Measurements from ENCODE around the gene NKX3-2. TPM values are rescaled to one million over a fixed set of nuclear protein-coding genes. Genes with fewer than 3 reads are reported as not detected.

NKX3-2 gene
- total RNA-seq, 6 donors from 2014 or later = 0.49 TPM; not detected in 5

- peaks cover 43 to 52% (median 44%) of the 10 kb centered on the region in 4 donors for H3K4me1 ChIP-seq
- WGBS, 2 donors = 8 to 12% methylated on average over 40 to 48 of the region's 54 CpGs
- peak overlapping the region; percentile 21 to 42 (median 34) for H3K4me3 ChIP-seq
- DNase-seq (peak in 1 of 2 donors; percentile 89), ATAC-seq (ENCODE audit: low FRiP score in 2 of 2) (peak in 1 of 2 donors; percentile 15)
- H3K9me3 ChIP-seq = no peaks in the 10 kb centered on the region
- no peaks in the 10 kb centered on the region for H3K36me3 ChIP-seq
- TF ChIP-seq EP300 (IDR thresholded peaks at IDR 0.05) = no peak
- H3K27me3 ChIP-seq = peaks cover 2 to 69% (median 49%) of the 10 kb centered on the region in 4 donors
- no peak overlapping the region for H3K27ac ChIP-seq
Measured at GRCh38 chr4:13546941-13547484, 2.7 kb upstream of the NKX3-2 start.

GRCh38 chr4:13546142-13546940 is 2.0 kb upstream of the NKX3-2 start:
- TF ChIP-seq POLR2A (IDR thresholded peaks at IDR 0.05) (no peak), POLR2AphosphoS5 (IDR thresholded peaks at IDR 0.05) (no peak), EP300 (IDR thresholded peaks at IDR 0.05) (no peak)
- TF ChIP-seq, protein P1, sequence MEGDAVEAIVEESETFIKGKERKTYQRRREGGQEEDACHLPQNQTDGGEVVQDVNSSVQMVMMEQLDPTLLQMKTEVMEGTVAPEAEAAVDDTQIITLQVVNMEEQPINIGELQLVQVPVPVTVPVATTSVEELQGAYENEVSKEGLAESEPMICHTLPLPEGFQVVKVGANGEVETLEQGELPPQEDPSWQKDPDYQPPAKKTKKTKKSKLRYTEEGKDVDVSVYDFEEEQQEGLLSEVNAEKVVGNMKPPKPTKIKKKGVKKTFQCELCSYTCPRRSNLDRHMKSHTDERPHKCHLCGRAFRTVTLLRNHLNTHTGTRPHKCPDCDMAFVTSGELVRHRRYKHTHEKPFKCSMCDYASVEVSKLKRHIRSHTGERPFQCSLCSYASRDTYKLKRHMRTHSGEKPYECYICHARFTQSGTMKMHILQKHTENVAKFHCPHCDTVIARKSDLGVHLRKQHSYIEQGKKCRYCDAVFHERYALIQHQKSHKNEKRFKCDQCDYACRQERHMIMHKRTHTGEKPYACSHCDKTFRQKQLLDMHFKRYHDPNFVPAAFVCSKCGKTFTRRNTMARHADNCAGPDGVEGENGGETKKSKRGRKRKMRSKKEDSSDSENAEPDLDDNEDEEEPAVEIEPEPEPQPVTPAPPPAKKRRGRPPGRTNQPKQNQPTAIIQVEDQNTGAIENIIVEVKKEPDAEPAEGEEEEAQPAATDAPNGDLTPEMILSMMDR (IDR thresholded peaks at IDR 0.05) = no peak
- H3K36me3 ChIP-seq = no peaks in the 10 kb centered on the region
- peaks cover 48 to 59% (median 50%) of the 10 kb centered on the region in 4 donors for H3K4me1 ChIP-seq
- peaks cover 2 to 76% (median 56%) of the 10 kb centered on the region in 4 donors for H3K27me3 ChIP-seq
- ATAC-seq (ENCODE audit: low FRiP score in 2 of 2) = no peak
- H3K9me3 ChIP-seq = no peaks in the 10 kb centered on the region
- H3K4me3 ChIP-seq = no peak overlapping the region
- DNase-seq = no peak
- H3K27ac ChIP-seq = no peak overlapping the region
- 11 to 18% methylated on average over 18 of the region's 18 CpGs for WGBS, 2 donors

- Histone ChIP-seq H3K4me1 (peaks cover 48 to 67% (median 53%) of the 10 kb centered on the region in 4 donors), H3K27me3 (peaks cover 2 to 85% (median 62%) of the 10 kb centered on the region in 4 donors), H3K9me3 (no peaks in the 10 kb centered on the region), H3K4me3 (peak overlapping the region in 3 of 4 donors; percentile 53 to 67 (median 64)), H3K36me3 (no peaks in the 10 kb centered on the region), H3K27ac (no peak overlapping the region)
- ATAC-seq (ENCODE audit: low FRiP score in 2 of 2) = no peak
- DNase-seq = no peak
- TF ChIP-seq POLR2AphosphoS5 (IDR thresholded peaks at IDR 0.05) (no peak), EP300 (IDR thresholded peaks at IDR 0.05) (no peak), POLR2A (IDR thresholded peaks at IDR 0.05) (no peak)
- TF ChIP-seq, protein P1 (IDR thresholded peaks at IDR 0.05) = no peak
- 13 to 17% methylated on average over 8 of the region's 8 CpGs for WGBS, 2 donors
Measured at GRCh38 chr4:13545394-13545808, 1.1 kb upstream of the NKX3-2 start.

DNA sequence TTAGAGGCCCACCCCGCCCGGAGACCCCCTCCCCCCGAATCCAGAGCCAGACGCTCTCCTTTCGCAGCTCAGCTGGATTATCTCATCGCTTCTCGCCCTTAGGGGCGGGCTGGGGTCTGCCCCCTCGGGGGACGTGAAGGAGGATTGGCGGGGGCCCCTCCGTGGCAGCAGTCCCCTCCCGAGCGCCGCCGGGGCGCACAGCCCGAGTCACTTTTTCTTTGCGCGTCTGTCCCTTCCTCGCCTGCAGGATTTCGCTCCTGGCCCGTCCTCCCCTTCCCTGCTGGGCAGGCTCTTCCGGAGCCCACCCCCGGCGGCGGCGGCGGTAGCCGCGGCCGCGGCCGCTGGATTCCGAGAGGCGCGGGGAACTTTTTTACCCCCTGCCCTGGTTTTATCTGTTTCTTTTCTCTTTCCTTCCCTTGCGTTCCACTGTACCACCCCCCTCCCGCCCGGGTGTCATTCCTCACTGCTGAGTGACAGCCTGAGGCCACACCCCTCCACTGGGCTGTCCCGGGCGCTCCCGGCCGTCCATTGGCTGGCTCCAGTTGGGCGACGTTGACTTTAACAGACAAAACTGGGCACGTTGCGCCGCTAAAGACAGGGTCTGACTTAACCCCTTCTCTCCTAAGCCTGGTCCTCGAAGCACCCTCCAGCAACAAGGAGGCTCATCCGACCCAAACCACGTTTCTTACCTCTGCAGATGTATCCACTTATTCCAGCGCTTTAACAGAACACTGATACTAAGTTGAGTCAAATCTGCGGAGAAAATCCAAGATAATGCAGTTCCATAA is 492 bp upstream of the NKX3-2 start:
- ATAC-seq (ENCODE audit: low FRiP score in 2 of 2) (peak; percentile 47 to 87), DNase-seq (peak; percentile 63 to 88)
- Histone ChIP-seq H3K36me3 (no peaks in the 10 kb centered on the region), H3K9me3 (no peaks in the 10 kb centered on the region), H3K4me1 (peaks cover 51 to 73% (median 56%) of the 10 kb centered on the region in 4 donors), H3K4me3 (peak overlapping the region; percentile 53 to 67 (median 65)), H3K27ac (no peak overlapping the region), H3K27me3 (peaks cover 2 to 91% (median 65%) of the 10 kb centered on the region in 4 donors)
- TF ChIP-seq, protein P1 (IDR thresholded peaks at IDR 0.05) = no peak
- TF ChIP-seq POLR2A (IDR thresholded peaks at IDR 0.05) = no peak
- TF ChIP-seq EP300 (IDR thresholded peaks at IDR 0.05) = no peak
- TF ChIP-seq POLR2AphosphoS5 (IDR thresholded peaks at IDR 0.05) = no peak
- 2 to 3% methylated on average over 30 to 53 of the region's 54 CpGs for whole genome bisulfite sequencing, 2 donors

Measured in upper lobe of left lung (tissue), 6 donors.